ENCODE measurements around the gene GLI3. TPM values are rescaled to one million over a fixed set of nuclear protein-coding genes. Genes with fewer than 3 reads are reported as not detected.

Gene GLI3
- polyA plus RNA-seq, 1 of the 3 experiments (the other 2 are of a cell fraction), result 0.08 TPM

DNA sequence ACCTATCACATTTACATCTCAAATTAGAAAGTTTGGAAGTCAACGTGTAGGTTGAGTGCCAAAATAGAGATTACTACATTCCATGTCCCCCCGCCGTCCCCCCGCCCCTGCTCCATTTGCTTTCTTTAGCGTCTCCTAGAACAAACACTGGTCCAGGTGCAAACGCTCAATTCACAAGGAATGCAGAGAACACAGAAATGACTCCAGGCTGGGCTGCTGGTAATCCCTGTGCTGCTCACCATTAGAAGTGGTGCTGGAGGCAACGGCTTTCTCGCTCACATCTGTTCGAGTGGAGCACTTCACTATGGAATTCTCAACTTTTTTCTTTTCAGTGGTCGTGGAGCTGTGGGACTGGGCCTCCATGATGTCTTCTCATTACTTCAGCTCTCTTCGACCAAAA, 14.1 kb downstream of the GLI3 start:
- Histone ChIP-seq H3K4me1 (ENCODE audit: control insufficient read depth in 1 of 2, insufficient read depth in 2 of 2, low read depth in 1 of 2, low read length in 1 of 2) (peaks cover 0 to 5% of the 10 kb centered on the region in 2 experiments; a peak in 1 of 4 replicates), H4K20me1 (ENCODE audit: insufficient read depth) (no peaks in the 10 kb centered on the region), H3K27me3 (ENCODE audit: insufficient read depth) (peaks cover 89% of the 10 kb centered on the region), H2AFZ (ENCODE audit: low read depth) (no peak overlapping the region), H3K79me2 (ENCODE audit: insufficient read depth) (no peaks in the 10 kb centered on the region), H3K27ac (ENCODE audit: low read depth in 2 of 2, low read length in 1 of 2) (no peak overlapping the region), H3K9me3 (no peaks in the 10 kb centered on the region), H3K9ac (no peak overlapping the region), H3F3A (replicated peaks; ENCODE audit: insufficient read depth) (no peaks in the 10 kb centered on the region), H3K36me3 (replicated peaks in 1 of 2; ENCODE audit: control insufficient read depth in 1 of 2, insufficient read depth in 2 of 2, low read length in 1 of 2) (no peaks in the 10 kb centered on the region), H3K9me2 (no peaks in the 10 kb centered on the region), H3K4me3 (ENCODE audit: low read depth in 2 of 2, low read length in 1 of 2) (no peak overlapping the region), H3K4me2 (no peak overlapping the region)
- TF ChIP-seq EP300 (IDR thresholded peaks at IDR 0.05; ENCODE audit: borderline replicate concordance in 1 of 2, low read depth in 1 of 2, low read length in 1 of 2) (no peak), JUND (IDR thresholded peaks at IDR 0.05) (no peak), NRF1 (IDR thresholded peaks at IDR 0.05; ENCODE audit: low read depth, low read length) (no peak), FOXJ3 (CRISPR knock-in tag; IDR thresholded peaks at IDR 0.05) (no peak), SMC3 (IDR thresholded peaks at IDR 0.05; ENCODE audit: low read depth, low read length) (no peak), TAF1 (IDR thresholded peaks at IDR 0.05; ENCODE audit: borderline replicate concordance, low read depth, low read length) (no peak), ELF1 (IDR thresholded peaks at IDR 0.05) (no peak), MEF2A (IDR thresholded peaks at IDR 0.05; ENCODE audit: borderline replicate concordance, low read depth) (no peak), MXI1 (IDR thresholded peaks at IDR 0.05; ENCODE audit: low read depth, low read length) (no peak), YY1 (IDR thresholded peaks at IDR 0.05; ENCODE audit: low read depth) (no peak), TCF12 (IDR thresholded peaks at IDR 0.05) (no peak)
- TF ChIP-seq, protein P1, sequence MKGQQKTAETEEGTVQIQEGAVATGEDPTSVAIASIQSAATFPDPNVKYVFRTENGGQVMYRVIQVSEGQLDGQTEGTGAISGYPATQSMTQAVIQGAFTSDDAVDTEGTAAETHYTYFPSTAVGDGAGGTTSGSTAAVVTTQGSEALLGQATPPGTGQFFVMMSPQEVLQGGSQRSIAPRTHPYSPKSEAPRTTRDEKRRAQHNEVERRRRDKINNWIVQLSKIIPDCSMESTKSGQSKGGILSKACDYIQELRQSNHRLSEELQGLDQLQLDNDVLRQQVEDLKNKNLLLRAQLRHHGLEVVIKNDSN (IDR thresholded peaks at IDR 0.05; ENCODE audit: borderline replicate concordance, low read depth), result no peak
- TF ChIP-seq, protein P2, sequence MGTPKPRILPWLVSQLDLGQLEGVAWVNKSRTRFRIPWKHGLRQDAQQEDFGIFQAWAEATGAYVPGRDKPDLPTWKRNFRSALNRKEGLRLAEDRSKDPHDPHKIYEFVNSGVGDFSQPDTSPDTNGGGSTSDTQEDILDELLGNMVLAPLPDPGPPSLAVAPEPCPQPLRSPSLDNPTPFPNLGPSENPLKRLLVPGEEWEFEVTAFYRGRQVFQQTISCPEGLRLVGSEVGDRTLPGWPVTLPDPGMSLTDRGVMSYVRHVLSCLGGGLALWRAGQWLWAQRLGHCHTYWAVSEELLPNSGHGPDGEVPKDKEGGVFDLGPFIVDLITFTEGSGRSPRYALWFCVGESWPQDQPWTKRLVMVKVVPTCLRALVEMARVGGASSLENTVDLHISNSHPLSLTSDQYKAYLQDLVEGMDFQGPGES (IDR thresholded peaks at IDR 0.05; ENCODE audit: low read depth, low read length), result no peak
- TF ChIP-seq, protein P3, sequence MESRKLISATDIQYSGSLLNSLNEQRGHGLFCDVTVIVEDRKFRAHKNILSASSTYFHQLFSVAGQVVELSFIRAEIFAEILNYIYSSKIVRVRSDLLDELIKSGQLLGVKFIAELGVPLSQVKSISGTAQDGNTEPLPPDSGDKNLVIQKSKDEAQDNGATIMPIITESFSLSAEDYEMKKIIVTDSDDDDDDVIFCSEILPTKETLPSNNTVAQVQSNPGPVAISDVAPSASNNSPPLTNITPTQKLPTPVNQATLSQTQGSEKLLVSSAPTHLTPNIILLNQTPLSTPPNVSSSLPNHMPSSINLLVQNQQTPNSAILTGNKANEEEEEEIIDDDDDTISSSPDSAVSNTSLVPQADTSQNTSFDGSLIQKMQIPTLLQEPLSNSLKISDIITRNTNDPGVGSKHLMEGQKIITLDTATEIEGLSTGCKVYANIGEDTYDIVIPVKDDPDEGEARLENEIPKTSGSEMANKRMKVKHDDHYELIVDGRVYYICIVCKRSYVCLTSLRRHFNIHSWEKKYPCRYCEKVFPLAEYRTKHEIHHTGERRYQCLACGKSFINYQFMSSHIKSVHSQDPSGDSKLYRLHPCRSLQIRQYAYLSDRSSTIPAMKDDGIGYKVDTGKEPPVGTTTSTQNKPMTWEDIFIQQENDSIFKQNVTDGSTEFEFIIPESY (IDR thresholded peaks at IDR 0.05; ENCODE audit: borderline replicate concordance, low read depth), result no peak
- POLR2A ChIA-PET, result no interaction called here
- CTCF ChIA-PET, result no interaction called here
- WGBS (ENCODE audit: low lambda C conversion rate), result 15% methylated on average over 11 of the region's 11 CpGs
- DNase-seq, result no peak

DNA sequence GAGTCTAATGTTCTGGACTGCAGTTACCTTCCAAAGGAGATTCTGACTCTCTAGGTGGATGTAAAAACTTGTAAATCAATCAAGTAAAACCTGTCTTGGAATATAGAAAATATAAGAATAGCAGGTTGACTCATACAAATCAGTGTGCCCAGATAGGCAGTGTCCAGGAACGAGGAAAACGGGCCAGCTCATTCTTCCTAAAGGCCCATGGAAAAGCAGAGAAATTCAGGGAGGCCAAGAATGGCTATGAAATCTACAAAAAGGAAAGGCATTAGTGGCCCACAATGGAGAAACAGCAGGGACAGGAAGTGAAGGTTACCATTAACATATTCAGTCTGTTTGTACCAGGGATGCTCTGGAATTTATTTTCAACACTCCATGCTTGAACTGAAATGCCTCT, 14.9 kb downstream of the GLI3 start:
- ChIA-PET POLR2A (no interaction called here), CTCF (no interaction called here)
- H3K9ac ChIP-seq, result no peak overlapping the region
- no peak for DNase-seq
- WGBS (ENCODE audit: low lambda C conversion rate), result 2% methylated on average over 2 of the region's 2 CpGs
- H4K20me1 ChIP-seq (ENCODE audit: insufficient read depth), result no peaks in the 10 kb centered on the region
- H3K27me3 ChIP-seq (ENCODE audit: insufficient read depth), result peaks cover 82% of the 10 kb centered on the region
- H3F3A ChIP-seq (replicated peaks; ENCODE audit: insufficient read depth), result no peaks in the 10 kb centered on the region
- H3K4me3 ChIP-seq (ENCODE audit: low read depth in 2 of 2, low read length in 1 of 2), result no peak overlapping the region
- peaks cover 0 to 5% of the 10 kb centered on the region in 2 experiments; a peak in 1 of 4 replicates for H3K4me1 ChIP-seq (ENCODE audit: control insufficient read depth in 1 of 2, insufficient read depth in 2 of 2, low read depth in 1 of 2, low read length in 1 of 2)
- no peaks in the 10 kb centered on the region for H3K9me3 ChIP-seq
- no peak overlapping the region for H2AFZ ChIP-seq (ENCODE audit: low read depth)
- H3K4me2 ChIP-seq, result no peak overlapping the region
- H3K27ac ChIP-seq (ENCODE audit: low read depth in 2 of 2, low read length in 1 of 2), result no peak overlapping the region
- no peaks in the 10 kb centered on the region for H3K36me3 ChIP-seq (replicated peaks in 1 of 2; ENCODE audit: control insufficient read depth in 1 of 2, insufficient read depth in 2 of 2, low read length in 1 of 2)
- no peaks in the 10 kb centered on the region for H3K79me2 ChIP-seq (ENCODE audit: insufficient read depth)
- no peaks in the 10 kb centered on the region for H3K9me2 ChIP-seq
- TF ChIP-seq, protein P4, sequence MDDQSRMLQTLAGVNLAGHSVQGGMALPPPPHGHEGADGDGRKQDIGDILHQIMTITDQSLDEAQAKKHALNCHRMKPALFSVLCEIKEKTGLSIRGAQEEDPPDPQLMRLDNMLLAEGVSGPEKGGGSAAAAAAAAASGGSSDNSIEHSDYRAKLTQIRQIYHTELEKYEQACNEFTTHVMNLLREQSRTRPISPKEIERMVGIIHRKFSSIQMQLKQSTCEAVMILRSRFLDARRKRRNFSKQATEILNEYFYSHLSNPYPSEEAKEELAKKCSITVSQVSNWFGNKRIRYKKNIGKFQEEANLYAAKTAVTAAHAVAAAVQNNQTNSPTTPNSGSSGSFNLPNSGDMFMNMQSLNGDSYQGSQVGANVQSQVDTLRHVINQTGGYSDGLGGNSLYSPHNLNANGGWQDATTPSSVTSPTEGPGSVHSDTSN (IDR thresholded peaks at IDR 0.05), result no peak
- TF ChIP-seq, protein P1 (IDR thresholded peaks at IDR 0.05; ENCODE audit: borderline replicate concordance, low read depth), result no peak
- TF ChIP-seq TEAD4 (IDR thresholded peaks at IDR 0.05; ENCODE audit: borderline replicate concordance, insufficient read depth), result no peak
- no peak for TF ChIP-seq NRF1 (IDR thresholded peaks at IDR 0.05; ENCODE audit: low read depth, low read length)
- TF ChIP-seq TAF1 (IDR thresholded peaks at IDR 0.05; ENCODE audit: borderline replicate concordance, low read depth, low read length), result no peak
- TF ChIP-seq MEF2A (IDR thresholded peaks at IDR 0.05; ENCODE audit: borderline replicate concordance, low read depth), result no peak
- TF ChIP-seq, protein P5, sequence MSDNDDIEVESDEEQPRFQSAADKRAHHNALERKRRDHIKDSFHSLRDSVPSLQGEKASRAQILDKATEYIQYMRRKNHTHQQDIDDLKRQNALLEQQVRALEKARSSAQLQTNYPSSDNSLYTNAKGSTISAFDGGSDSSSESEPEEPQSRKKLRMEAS (IDR thresholded peaks at IDR 0.05; ENCODE audit: low read depth), result no peak
- no peak for TF ChIP-seq ELF1 (IDR thresholded peaks at IDR 0.05)
- TF ChIP-seq, protein P6, sequence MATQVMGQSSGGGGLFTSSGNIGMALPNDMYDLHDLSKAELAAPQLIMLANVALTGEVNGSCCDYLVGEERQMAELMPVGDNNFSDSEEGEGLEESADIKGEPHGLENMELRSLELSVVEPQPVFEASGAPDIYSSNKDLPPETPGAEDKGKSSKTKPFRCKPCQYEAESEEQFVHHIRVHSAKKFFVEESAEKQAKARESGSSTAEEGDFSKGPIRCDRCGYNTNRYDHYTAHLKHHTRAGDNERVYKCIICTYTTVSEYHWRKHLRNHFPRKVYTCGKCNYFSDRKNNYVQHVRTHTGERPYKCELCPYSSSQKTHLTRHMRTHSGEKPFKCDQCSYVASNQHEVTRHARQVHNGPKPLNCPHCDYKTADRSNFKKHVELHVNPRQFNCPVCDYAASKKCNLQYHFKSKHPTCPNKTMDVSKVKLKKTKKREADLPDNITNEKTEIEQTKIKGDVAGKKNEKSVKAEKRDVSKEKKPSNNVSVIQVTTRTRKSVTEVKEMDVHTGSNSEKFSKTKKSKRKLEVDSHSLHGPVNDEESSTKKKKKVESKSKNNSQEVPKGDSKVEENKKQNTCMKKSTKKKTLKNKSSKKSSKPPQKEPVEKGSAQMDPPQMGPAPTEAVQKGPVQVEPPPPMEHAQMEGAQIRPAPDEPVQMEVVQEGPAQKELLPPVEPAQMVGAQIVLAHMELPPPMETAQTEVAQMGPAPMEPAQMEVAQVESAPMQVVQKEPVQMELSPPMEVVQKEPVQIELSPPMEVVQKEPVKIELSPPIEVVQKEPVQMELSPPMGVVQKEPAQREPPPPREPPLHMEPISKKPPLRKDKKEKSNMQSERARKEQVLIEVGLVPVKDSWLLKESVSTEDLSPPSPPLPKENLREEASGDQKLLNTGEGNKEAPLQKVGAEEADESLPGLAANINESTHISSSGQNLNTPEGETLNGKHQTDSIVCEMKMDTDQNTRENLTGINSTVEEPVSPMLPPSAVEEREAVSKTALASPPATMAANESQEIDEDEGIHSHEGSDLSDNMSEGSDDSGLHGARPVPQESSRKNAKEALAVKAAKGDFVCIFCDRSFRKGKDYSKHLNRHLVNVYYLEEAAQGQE (IDR thresholded peaks at IDR 0.05; ENCODE audit: low read depth, low read length), result no peak

Measured in SK-N-SH (cell line).